ENCODE data around the gene SH2D7. TPM values are rescaled to one million over a fixed set of nuclear protein-coding genes. Genes with fewer than 3 reads are reported as not detected.

SH2D7 gene
- total and polyA plus RNA-seq, 3 donors from 2014 or later: 1.5 to 5.0 (median 2.2) TPM

- no peak for TF ChIP-seq POLR2A (IDR thresholded peaks at IDR 0.05)
- no peak for TF ChIP-seq CTCF (IDR thresholded peaks at IDR 0.05)
- Histone ChIP-seq H3K36me3 (ENCODE audit: low read depth, missing control alignments) (no peaks in the 10 kb centered on the region), H3K27me3 (no peaks in the 10 kb centered on the region), H3K4me1 (no peaks in the 10 kb centered on the region), H3K27ac (no peak overlapping the region), H3K9me3 (no peaks in the 10 kb centered on the region), H3K4me3 (no peak overlapping the region)
- intact Hi-C loops (cut with DNase I; ENCODE audit: low total_unique reads): no loop called here
- DNase-seq: no peak
Observed at GRCh38 chr15:78140292-78140691, 47.9 kb downstream of the SH2D7 start.

- 86 to 91% methylated on average over 3 of the region's 3 CpGs for WGBS, 2 donors
- intact Hi-C loops (cut with DNase I; ENCODE audit: low total_unique reads): no loop called here
- Histone ChIP-seq H3K27me3 (no peaks in the 10 kb centered on the region), H3K36me3 (ENCODE audit: low read depth, missing control alignments) (no peaks in the 10 kb centered on the region), H3K4me3 (no peak overlapping the region), H3K9me3 (no peaks in the 10 kb centered on the region), H3K4me1 (no peaks in the 10 kb centered on the region), H3K27ac (no peak overlapping the region)
- TF ChIP-seq POLR2A (IDR thresholded peaks at IDR 0.05): no peak
- no peak for TF ChIP-seq CTCF (IDR thresholded peaks at IDR 0.05)
- DNase-seq: no peak
Observed at GRCh38 chr15:78142332-78142731, 50.0 kb downstream of the SH2D7 start.

GRCh38 chr15:78146425-78147154 lies 54.2 kb downstream of the SH2D7 start:
- H3K4me1 ChIP-seq: peaks cover 8% of the 10 kb centered on the region
- no peak overlapping the region for H3K27ac ChIP-seq

GRCh38 chr15:78147566-78147965 lies 55.2 kb downstream of the SH2D7 start:
- H3K4me1 ChIP-seq: peaks cover 8% of the 10 kb centered on the region
- intact Hi-C loops (cut with DNase I; ENCODE audit: low total_unique reads): no loop called here
- no peaks in the 10 kb centered on the region for H3K36me3 ChIP-seq (ENCODE audit: low read depth, missing control alignments)
- no peak for DNase-seq
- H3K4me3 ChIP-seq: no peak overlapping the region
- no peak overlapping the region for H3K27ac ChIP-seq
- TF ChIP-seq CTCF (IDR thresholded peaks at IDR 0.05) (no peak), POLR2A (IDR thresholded peaks at IDR 0.05) (no peak)
- WGBS, 2 donors: 90 to 94% methylated on average over 6 of the region's 6 CpGs
- H3K27me3 ChIP-seq: no peaks in the 10 kb centered on the region
- H3K9me3 ChIP-seq: no peaks in the 10 kb centered on the region

More at GRCh38 chr15:78146425-78147154, 54.2 kb downstream of the SH2D7 start:
- H3K36me3 ChIP-seq (ENCODE audit: low read depth, missing control alignments): no peaks in the 10 kb centered on the region
- WGBS, 2 donors: 91 to 92% methylated on average over 4 of the region's 4 CpGs
- no peak for DNase-seq
- H3K4me3 ChIP-seq: no peak overlapping the region
- H3K27me3 ChIP-seq: no peaks in the 10 kb centered on the region
- intact Hi-C loops (cut with DNase I; ENCODE audit: low total_unique reads): no loop called here
- no peaks in the 10 kb centered on the region for H3K9me3 ChIP-seq
- TF ChIP-seq CTCF (IDR thresholded peaks at IDR 0.05) (no peak), POLR2A (IDR thresholded peaks at IDR 0.05) (no peak)
